ENCODE measurements around the gene CCDC157.

CCDC157 gene

DNA sequence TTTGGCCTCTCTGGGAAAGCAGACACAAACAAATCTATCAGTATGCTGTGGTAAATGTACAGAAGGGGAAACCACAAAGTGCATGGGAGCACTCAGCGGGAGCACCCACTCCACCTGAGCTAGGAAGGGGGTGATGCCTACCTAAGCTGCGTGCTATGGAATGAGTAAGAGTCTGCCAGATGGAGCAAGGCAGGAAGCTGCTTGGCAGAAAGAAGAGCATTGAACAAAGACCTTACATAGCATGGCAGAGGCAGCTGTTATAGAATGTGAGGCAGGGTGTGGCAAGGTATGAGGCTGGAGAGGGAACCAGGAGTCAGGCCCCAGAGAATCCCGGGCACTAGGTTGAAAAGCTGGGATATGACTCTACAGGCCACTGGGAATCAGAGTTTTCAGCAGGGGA lies 55.0 kb downstream of the CCDC157 start:
- no peak for DNase-seq (ENCODE audit: low read depth in 1 of 2, low spot score in 1 of 2)

DNA sequence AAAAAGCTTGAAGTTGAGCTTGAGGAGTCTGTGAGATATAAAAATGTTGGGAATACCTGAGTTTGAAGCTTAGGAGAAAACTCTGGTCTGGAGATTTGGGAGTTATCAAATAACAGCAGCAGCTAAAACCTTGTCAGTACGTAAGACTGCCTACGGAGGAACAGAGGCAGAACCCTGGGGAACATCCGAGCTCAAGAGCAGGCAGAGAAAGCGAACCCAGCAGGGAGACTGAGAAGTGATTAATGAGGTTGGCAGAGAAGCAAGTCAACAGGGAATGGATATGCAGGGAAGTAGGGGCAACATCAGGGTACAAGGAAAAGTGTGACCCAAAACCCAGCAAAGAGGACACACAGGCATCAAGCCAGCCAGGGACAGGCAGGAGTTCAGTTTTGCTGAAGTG lies 56.2 kb downstream of the CCDC157 start:
- no peak for DNase-seq (ENCODE audit: low read depth in 1 of 2, low spot score in 1 of 2)

DNA sequence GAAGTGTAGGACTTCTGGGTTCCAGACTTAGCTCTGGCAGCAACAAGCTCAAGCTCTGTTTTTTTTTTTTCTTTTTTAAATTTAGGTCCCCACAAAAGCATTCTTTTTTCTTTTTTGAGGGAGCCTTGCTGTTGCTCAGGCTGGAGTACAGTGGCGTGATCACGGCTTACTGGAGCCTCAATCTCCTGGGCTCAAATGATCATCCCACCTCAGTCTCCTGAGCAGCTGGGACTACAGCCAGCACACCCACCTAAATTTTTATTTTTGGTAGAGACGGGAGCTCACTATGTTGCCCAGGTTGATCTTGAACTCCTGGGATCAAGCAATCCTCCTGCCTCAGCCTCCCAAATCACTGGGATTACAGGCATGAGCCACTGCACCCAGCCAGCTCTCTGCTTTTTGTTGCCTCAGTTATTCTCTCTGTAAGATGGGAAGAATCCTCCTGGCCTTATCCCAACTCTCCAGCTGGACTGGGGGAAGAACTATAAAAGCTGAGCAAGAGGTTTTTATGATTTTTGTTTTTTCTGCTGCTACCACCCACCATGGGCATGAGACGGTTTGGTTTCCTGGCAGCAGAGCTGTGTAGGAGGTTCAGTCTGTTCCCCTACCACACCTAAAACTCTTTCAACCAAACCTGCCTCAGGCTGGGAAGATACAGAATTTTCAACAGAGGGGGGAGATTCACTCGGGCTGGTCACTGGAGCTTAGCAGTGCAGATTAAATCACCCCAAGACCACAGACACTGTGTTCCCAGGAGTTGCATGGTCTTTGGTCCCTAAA lies 57.1 kb downstream of the CCDC157 start:
- DNase-seq (ENCODE audit: low read depth in 1 of 2, low spot score in 1 of 2) = no peak

DNA sequence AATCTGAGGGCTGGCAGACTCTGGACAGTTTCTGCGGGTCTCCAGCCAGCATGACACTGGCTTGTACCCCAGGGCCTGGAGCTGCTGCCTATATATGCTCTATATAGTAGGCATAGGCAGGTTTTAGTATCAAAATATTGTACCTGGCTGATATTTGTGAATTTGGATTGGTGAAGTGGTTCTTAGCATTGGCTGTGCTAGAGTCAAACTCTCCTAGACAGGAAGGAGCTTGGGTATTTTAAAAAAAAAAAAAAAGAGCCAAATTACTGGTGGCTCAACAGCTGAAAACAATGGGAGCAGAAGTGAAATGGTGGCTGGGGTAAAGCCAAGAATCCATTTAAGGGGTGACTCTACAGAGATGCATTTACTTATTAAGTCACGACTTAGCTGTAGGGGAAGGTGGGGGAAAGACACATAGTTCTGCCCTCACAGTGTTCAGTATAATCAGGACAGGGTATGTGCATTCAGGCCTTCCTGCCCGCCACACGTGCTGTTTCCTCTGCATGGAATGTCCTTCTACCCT lies 57.8 kb downstream of the CCDC157 start:
- no peak for DNase-seq (ENCODE audit: low read depth in 1 of 2, low spot score in 1 of 2)

DNA sequence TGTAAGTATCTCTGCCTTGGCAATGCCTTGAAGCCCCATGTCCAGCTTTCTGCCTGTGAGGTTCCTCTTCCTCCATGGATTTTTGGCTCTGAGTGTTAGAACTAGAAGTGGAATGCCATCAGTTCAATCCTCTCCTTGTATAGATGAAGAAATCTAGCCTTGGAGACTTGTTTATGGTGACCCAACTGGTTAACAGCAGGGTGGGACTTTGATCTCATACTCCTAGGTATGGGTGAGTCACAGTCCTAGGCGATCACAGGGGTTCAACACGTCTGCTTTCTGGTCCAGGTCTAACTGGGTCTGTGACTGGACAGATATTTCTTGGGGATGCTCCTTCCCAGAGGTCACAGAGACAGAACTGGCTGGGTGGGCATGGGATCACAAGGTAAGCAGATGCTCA lies 59.6 kb downstream of the CCDC157 start:
- DNase-seq (ENCODE audit: low read depth in 1 of 2, low spot score in 1 of 2) = no peak

DNA sequence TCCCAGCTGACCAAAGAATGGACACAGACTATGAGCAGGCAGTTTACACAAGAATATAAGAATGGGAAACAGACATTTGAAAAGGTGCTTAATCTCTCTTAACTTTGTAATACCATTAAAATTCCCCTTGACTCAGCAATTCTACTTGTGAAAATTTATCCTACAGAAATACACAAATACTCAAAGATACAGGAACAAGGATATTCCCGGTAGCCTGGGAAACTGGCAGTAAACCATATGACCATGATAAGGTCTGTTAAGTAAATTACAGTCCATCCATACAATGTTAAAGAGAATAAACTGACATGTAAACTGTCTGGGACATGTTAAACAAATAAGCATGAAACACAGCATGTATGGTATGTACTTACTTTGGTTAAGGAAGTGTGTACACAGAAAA lies 60.0 kb downstream of the CCDC157 start:
- DNase-seq (ENCODE audit: low read depth in 1 of 2, low spot score in 1 of 2) = no peak

DNA sequence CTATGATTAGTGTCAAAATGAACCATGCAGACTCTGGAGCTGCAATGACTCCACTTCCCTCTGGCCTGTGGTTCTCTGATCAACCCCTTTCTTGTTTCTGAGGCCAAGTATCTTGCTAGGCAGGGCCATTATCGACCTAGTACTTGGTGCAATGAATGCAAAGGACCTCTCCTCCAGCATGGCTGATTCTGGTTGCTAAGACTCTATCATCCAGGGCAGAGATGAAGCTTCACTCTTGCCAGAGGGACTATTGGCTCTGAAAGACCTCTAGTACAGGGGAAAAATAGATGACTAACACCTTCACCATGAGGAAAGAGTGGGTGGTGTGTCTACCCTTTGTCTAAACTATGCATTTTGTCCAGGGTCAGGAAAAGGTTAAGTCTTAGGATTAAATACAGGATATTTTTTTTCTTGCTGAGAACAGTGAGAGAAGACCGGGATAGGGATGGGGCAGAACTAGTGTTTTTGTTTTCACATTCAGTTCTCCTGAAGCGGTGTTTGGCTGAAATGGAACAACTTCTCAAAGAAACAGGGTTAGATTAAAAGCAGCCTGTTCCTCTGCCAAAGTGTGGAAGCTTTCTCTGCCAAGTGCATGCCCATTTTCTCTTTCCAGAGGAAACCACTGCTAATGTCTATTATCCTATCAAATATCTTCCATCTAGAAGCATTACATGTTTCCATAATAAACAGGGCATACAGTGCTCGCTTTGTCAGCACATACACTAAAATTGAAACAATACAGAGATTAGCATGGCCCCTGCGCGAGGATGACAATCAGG lies 63.7 kb downstream of the CCDC157 start:
- DNase-seq (ENCODE audit: low read depth in 1 of 2, low spot score in 1 of 2) = no peak

DNA sequence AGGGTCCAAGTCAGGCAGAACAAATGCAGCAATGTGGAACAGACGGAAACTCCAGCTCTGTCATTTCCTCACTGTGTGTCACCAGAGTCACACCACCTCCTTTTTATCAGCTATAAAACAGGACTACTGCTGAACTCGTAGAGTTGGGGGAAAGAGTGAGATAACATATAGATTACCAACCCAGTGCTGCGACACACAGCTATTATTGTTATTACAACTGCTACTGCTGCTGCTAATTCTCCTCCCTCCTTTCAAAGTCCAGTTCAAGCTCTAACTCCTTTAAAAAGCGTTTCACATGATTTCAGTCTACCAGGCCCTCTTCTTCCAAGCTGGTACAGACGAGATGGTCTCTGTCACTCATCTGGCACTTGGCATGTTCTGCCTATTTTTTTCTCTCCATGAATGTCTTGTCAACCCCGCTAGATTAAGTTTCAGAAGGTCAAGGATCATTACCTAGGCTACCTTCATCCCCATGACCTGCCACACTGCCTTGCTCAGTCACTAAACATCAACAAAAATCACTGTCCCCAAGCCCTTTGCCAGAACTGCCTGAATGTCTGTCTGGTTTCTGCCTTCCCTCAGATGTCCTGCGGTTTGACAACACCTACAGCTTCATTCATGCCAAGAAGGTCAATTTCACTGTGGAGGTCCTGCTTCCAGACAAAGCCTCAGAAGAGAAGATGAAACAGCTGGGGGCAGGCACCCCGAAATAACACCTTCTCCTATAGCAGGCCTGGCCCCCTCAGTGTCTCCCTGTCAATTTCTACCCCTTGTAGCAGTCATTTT lies 65.1 kb downstream of the CCDC157 start:
- DNase-seq (ENCODE audit: low read depth in 1 of 2, low spot score in 1 of 2) = no peak

DNA sequence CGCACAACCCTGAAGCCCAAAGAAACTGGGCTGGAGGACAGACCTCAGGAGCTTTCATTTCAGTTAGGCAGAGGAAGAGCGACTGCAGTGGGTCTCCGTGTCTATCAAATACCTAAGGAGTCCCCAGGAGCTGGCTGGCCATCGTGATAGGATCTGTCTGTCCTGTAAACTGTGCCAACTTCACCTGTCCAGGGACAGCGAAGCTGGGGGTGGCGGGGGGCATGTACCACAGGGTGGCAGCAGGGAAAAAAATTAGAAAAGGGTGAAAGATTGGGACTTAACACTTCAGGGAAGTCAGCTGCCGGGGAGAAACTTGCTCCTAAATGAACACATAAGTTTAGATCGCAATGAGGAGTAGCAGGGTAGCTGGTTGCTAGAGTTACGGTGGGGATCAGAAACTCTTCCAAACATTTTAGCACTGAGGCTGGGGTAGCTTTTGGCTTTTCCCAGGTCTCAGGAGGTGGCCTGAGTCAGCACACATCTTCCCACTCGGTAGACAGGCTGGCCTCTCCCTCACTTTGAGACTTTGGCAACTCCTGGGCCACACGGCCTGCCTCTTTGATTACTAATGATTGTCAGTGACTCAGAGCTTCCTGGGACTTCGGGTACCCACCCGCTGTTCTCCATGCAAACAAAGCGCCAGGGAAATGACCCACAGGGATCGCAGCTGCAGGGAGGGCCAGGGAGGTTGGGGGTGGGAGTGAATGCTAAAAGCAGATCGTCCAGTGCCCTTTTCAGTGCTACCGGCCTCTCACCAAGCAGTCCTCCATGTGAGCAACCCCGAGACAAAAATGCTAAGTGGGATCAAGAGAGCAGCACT lies 65.9 kb downstream of the CCDC157 start:
- DNase-seq (ENCODE audit: low read depth in 1 of 2, low spot score in 1 of 2) = peak in 1 of 2 donors; percentile 18

DNA sequence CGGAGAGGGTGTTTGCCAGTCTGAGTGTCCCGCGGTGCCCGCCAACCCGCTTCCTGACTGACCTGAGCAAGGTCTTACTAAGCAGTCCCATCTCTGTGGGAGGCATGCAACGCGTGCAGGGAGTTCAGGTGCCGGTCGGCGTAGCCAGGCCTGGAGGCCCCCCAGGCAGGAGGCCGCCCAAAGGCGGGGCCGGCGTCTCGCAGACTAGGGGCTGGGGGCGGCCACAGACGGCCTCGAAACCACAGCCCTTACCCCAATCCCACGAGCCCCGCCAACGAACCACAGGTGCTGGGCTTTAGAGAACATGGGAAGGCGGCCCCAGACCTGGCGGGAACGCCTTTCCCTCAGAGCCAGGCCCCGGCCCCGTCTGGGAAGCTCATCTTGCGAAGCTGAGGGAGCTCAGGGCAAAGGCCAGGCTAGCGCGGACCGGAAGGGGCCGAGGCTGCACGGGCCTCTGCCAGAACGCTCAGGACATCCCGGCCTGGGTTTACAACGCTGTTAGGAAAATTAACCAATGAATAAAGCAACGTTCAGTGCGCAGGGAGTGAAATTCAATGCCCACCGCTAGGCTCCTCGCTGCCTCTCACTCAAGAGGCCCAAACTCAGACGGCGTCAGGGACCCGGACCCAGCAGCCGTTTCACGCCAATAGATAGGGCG lies 66.6 kb downstream of the CCDC157 start:
- DNase-seq (ENCODE audit: low read depth in 1 of 2, low spot score in 1 of 2) = peak in 1 of 2 donors; percentile 46

DNA sequence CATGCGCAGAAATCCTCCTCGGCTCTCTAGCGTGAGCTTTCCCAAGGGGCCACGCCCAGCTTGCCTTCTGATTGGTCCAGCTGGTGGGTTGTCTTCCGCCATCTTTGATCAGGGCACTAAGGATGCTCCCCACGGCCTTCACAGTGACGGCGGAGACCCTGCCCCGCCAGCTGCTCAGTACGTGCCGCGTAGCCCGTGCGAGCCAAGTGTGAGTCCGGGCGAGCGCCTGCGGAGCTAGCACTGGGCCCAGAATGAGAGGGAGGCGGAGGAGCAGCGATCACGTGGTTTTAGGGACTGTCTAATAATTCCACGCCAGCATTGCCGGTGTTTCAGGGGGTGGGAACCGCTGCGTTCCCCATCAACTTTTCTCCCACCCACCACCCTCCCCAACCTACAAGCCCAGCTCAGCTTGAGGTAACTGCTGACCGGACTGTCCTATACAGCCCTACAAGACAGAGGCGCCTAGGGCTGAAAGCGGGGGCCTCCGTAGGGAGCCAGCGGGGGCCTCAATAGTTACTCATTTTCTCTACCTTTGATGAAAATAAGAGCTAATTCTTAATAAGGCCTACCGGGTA lies 67.2 kb downstream of the CCDC157 start:
- DNase-seq (ENCODE audit: low read depth in 1 of 2, low spot score in 1 of 2) = peak; percentile 90 to 96

DNA sequence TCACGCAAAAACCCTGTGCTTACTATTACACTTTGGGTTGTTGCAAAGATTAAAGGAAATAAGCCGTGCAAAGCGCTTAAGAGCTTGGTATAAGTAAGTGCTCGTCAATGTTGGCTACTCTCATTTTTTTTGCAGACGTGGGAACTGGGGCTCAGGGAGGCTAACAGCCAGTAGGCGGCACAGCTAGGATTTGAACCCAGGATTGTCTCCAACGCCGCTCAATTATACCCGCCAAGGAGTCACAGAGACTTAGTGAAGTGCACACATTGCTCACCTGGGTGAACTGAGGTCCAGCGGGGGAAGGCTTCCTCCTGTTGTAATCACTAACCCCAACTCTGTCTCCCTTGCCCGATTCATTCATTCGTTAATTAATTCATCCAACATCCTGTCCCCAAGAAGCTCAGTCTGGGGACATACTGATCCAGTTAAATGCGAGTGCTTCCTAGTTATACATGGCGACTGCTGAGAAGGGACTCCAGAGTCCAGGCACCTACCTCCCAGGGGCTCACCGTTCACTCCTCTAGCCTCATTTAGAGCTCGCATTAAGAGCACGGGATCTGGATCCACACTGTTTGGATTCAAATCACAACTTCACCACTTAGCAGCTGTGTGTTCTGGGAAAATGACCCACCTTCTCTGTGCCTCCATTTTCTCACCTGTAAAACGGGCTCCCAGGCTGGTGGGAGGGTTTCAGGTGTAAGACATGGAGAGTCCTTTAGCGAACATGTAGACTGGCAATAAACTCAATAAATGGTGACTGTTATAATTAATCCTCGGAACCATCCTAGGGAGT lies 67.9 kb downstream of the CCDC157 start:
- DNase-seq (ENCODE audit: low read depth in 1 of 2, low spot score in 1 of 2) = no peak

DNA sequence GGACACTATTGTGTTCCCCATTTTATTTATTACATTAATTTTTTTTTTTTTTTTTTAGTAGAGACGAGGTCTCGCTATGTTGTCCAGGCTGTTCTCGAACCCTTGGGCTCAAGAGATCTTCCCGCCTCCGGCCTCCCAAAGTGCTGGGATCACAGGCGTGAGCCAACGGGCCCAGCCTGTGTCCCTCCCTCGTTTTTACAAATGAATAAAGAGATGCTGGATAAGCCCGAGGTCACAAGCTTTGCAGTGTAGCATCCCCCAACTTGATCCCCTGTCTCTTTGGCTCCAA lies 68.5 kb downstream of the CCDC157 start:
- no peak for DNase-seq (ENCODE audit: low read depth in 1 of 2, low spot score in 1 of 2)

DNA sequence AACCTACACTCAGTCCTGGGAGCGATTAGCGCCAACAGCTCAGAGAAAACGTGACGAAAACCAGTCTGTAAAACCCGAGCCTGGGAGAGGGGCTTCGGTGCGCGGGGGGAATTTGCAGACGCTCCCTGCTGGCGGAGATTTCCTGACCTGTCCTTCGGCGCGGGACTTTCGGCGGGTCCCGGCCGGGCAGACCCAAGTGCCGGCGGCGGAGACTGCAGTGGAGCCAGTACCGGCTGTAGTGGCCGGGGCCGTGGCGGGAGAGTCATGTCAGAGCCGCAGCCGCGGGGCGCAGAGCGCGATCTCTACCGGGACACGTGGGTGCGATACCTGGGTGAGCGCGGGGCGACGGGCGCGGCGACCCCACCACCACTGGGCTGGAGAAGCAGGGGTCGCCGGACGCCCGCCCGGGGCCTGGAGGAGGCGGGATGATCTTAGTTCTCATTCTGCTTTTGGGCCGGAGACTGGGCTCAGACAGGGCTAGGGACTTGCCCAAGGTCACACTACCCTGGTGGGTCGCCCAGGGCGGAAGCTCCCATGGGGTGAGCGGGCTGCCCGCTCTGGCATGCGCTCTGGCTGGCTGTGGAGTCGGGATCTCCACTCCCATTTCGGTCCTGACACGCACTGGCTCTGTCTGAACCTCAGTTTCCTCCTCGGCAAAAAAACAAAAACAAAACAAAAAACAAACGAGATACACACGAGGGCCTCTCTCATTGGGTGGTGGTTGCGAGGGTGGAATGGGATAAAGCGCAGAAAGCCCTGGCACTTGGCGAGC lies 69.0 kb downstream of the CCDC157 start, which contains the start of gene MTFP1:
Gene MTFP1 (plus strand): TSS at position 153 of the 772 bp plus-strand sequence. CDS start 112 bp downstream, at position 265.
- DNase-seq (ENCODE audit: low read depth in 1 of 2, low spot score in 1 of 2) = peak; percentile 17 to 38
